HG02852 (cell line): ENCODE data around the gene CACNA1B.
"Not testable (repeated sequence)": the region's sequence is repeated elsewhere in the genome, so short reads cannot be mapped to it uniquely, and the experiment has no call there.

Source experiments
- ATAC-seq: cut with Tn5 transposase; IDR thresholded peaks from one replicate; pipeline ENCODE4 v1.9.1; 2021; ENCODE audit warnings: mild to moderate bottlenecking, moderate library complexity; ENCODE audit not compliant: unreplicated experiment

Gene CACNA1B

DNA sequence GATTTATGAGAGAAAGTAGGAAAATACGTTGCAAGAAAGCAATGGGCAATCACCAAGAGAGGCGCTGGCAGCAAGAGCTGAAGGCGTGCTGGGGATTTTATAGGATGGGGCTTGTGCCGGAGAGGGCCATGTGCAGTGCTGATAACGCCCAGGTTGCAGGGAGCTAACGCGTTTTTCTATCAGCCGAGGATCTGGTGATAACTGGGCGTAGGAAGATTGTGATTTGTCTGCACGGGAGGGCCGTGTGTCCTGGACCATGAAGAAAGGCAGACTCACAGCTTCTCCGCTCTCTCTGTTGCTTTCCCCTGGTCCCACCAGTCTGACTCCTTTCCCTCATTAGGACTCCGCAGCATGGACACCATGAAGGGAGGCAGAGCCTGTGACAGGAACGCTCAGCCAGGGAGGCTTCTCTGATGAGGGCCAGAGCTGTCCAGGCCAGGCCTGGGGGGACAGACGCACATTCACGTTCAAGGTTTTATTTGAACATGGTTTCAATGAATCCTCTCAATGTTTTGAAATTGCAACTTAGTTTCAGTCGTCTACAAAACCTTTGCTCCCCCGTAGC lies 11.9 kb upstream of the CACNA1B start:
- ATAC-seq, result no peak

GRCh38 chr9:137866226-137867141 lies 11.1 kb upstream of the CACNA1B start:
- ATAC-seq, result no peak

GRCh38 chr9:137870432-137870831 lies 7.2 kb upstream of the CACNA1B start:
- no peak for ATAC-seq

- no peak for ATAC-seq
Observed at GRCh38 chr9:137872296-137872695, 5.3 kb upstream of the CACNA1B start.

- ATAC-seq, result no peak
Observed at GRCh38 chr9:137873408-137873807, 4.2 kb upstream of the CACNA1B start.

- ATAC-seq, result no peak
Observed at GRCh38 chr9:137873858-137874362, 3.7 kb upstream of the CACNA1B start.

DNA sequence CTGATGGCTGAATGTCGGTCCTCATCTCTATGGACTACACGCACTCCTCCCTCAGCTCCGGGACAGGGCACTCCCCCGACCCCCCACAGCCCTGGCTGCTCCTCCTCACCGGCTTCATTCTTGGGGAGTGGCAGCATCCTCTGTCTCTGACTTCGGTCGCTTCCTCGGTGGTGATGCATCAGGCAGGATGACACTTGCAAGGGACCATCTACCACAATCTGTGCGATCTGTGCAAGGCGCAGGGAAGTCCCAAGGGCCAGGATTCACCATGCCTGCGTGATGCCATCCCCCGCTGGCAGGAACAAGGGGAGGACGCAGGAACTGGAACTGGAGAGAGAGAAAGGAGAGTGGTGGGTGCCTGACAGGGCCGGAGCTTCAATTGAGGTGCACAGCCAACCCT lies 2.2 kb upstream of the CACNA1B start:
- no peak for ATAC-seq

DNA sequence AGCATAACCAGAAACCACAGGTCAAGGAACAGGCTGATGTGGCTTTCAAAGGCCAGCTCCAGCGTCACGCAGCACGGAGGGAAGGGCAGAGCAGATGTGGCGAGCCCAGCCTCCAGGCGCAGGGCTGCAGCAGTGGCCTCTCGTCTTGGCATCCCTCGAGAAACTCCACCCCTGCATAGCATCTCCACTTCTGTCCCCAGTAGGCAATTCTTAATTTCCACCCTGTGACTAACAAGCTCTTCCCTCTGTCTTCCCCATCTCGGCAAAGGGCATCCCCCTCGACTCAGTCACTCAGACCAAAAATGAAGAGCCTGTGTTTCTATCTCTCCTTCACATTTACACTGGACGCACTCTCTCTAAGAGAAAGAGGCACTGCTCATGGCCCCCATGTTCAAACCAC lies 1.7 kb upstream of the CACNA1B start:
- no peak for ATAC-seq

GRCh38 chr9:137876269-137876668 lies 1.3 kb upstream of the CACNA1B start:
- no peak for ATAC-seq

GRCh38 chr9:137876781-137877386 lies 698 bp upstream of the CACNA1B start:
- ATAC-seq, result no peak

- ATAC-seq, result no peak
Observed at GRCh38 chr9:137878146-137878941, 762 bp downstream of the CACNA1B start.

- no peak for ATAC-seq
Observed at GRCh38 chr9:137879052-137879451, 1.5 kb downstream of the CACNA1B start.

DNA sequence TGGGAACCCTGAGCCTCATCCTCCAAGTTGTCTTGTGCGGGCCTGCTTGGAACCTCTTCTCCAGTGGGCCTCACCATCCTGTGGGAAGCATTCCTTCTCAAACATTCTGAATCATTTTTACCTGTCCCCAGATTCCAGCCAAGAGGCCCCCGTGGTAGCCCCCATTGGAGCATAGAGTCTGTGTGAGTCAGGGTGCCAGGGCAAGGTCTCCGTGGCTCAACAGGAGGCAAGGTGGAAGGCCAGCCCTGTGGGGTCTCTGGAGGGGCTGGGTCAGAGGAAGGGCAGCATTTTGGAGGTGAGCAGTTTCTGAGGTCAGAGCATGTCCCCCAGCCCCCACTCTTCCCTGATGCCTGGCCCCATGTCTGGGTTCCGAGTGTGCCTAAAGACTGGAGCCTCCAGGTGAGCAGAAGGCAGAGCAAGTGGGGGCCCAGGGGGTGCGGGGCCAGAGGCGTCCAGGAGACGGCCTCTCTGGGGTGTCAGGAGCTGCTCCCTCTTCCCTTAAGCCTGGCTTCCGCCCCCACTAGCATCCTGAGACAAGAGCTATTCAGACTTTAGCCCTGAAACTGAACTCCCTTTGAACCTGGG lies 2.1 kb downstream of the CACNA1B start:
- ATAC-seq, result no peak

- ATAC-seq, result no peak
Observed at GRCh38 chr9:137880160-137880975, 2.8 kb downstream of the CACNA1B start.

GRCh38 chr9:137880976-137881530 lies 3.5 kb downstream of the CACNA1B start:
- ATAC-seq, result no peak

DNA sequence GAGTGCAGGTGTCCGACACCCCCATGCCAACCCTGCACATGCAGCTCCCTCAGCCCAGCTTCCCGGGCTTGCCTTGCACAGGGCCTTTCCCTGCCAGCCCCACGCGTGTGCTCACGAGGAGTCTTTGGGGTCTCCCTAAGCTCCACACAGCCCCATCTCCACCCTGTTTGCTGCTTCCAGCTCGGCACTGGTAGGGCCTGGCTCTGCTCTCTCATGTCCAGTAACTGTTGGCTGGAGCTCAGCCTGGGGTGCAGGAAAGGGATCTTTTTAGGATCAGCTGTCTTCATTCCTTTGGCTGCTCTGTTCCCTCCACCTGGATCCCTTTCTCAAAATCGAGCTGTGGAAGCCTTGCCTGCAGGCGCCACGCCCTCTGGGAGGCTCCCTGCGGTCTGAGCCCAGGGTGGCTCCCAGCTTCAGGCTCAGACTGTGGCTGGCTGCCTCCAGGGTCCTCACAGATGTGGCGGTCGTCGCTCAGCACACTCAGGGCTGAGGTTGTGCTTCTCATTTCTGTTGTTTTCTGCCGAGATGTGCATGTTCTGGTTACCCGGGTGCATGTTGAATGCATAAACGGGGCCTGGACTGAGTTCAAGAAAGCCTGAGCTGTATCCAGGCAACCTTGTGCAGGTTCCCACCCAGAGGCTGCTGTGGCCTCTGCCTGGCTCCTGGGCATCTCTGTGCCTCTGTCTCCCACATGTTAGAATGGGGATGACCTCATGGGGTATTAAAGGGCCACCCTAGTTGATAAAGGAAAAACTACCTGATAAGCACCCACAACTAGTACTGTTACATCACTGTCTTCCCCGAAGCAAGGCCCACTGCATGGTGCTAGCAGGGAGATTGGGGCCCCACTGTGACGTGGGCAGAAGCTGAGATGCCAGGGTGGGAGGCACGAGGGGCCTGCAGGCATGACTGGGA lies 4.3 kb downstream of the CACNA1B start:
- ATAC-seq, result no peak

GRCh38 chr9:137882506-137882821 lies 4.9 kb downstream of the CACNA1B start:
- ATAC-seq, result no peak

DNA sequence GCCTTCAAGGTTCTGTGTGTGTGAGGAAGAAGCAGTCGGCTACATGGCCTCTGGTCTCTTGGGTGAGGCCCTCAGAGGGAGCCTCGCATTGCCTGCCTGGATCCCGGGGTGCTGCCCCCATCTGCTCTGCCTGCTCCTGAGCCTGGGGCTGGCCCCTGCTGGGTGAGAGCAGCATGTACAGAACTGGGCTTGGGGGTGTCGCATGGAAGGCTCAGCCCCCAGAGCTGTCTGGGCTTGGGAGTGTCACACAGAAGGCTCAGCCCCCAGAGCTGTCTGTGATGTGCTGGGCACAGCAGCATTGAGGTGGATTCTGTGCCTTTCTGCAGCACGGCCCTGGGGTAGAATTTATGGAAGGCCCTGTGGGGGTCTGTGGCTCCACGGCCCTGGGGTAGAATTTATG lies 6.4 kb downstream of the CACNA1B start:
- not testable (repeated sequence) for ATAC-seq

- ATAC-seq, result not testable (repeated sequence)
Observed at GRCh38 chr9:137884547-137884946, 7.0 kb downstream of the CACNA1B start.
